HepG2 (cell line): ENCODE measurements around the gene DDX19B. TPM values are rescaled to one million over a fixed set of nuclear protein-coding genes. Genes with fewer than 3 reads are reported as not detected.

Source experiments
- NFE2L2 ChIP-seq: fragments of 150-350 bp; IDR thresholded peaks from 2 replicates; pipeline ENCODE4 v1.6.1; 2014; ENCODE audit warnings: low read length
- NR1H2 ChIP-seq: sonication (generic); formaldehyde crosslinking; IDR thresholded peaks from 2 replicates; pipeline ENCODE4 v1.8.1; 2022; ENCODE audit warnings: low read depth, missing genetic modification reagents, borderline replicate concordance
- PCBP1 ChIP-seq: fragments of 200-400 bp; formaldehyde crosslinking; IDR thresholded peaks from 2 replicates; pipeline ENCODE4 v1.6.1; 2017; ENCODE audit warnings: mild to moderate bottlenecking, low read depth, low read length, borderline replicate concordance
- SALL1 ChIP-seq: sonication (generic); formaldehyde crosslinking; IDR thresholded peaks from 2 replicates; pipeline ENCODE4 v1.8.0; 2022; ENCODE audit warnings: mild to moderate bottlenecking, missing genetic modification reagents
- SP5 ChIP-seq: IDR thresholded peaks from 2 replicates; pipeline ENCODE4 v1.6.1; 2016; ENCODE audit warnings: low read depth, borderline replicate concordance
- SYNCRIP ChIP-seq: fragments of 200-400 bp; formaldehyde crosslinking; IDR thresholded peaks from 2 replicates; pipeline ENCODE4 v1.6.1; 2018; ENCODE audit warnings: mild to moderate bottlenecking, low read depth, low read length; ENCODE audit not compliant: insufficient read depth
- TCF7L2 ChIP-seq: IDR thresholded peaks from 2 replicates; pipeline ENCODE4 v1.6.1; 2011; ENCODE audit warnings: mild to moderate bottlenecking, low read depth, low read length, moderate library complexity
- ZFP36L1 ChIP-seq: sonication (generic); formaldehyde crosslinking; IDR thresholded peaks from 2 replicates; pipeline ENCODE4 v1.8.0; 2022; ENCODE audit warnings: mild to moderate bottlenecking, missing genetic modification reagents, moderate library complexity
- ZFP37 ChIP-seq: sonication (generic); formaldehyde crosslinking; IDR thresholded peaks from 2 replicates; pipeline ENCODE4 v1.4.0; 2020; ENCODE audit warnings: missing genetic modification reagents, borderline replicate concordance
- ZNF382 ChIP-seq: sonication (generic); formaldehyde crosslinking; IDR thresholded peaks from 2 replicates; pipeline ENCODE4 v1.5.0; 2020; ENCODE audit warnings: missing genetic modification reagents, mild to moderate bottlenecking, borderline replicate concordance
- ZNF451 ChIP-seq: sonication (generic); formaldehyde crosslinking; IDR thresholded peaks from 2 replicates; pipeline ENCODE4 v1.5.0; 2020; ENCODE audit warnings: mild to moderate bottlenecking, missing genetic modification reagents
- ZNF564 ChIP-seq: sonication (generic); formaldehyde crosslinking; IDR thresholded peaks from 2 replicates; pipeline ENCODE4 v1.8.1; 2023; ENCODE audit warnings: mild to moderate bottlenecking, missing genetic modification reagents
- ZNF674 ChIP-seq: sonication (generic); formaldehyde crosslinking; IDR thresholded peaks from 2 replicates; pipeline ENCODE4 v1.5.0; 2020; ENCODE audit warnings: low read depth, mild to moderate bottlenecking, missing genetic modification reagents
- ZNF772 ChIP-seq: sonication (generic); formaldehyde crosslinking; IDR thresholded peaks from 2 replicates; pipeline ENCODE4 v1.5.0; 2020; ENCODE audit warnings: mild to moderate bottlenecking, missing genetic modification reagents
- ZNF775 ChIP-seq: sonication (generic); formaldehyde crosslinking; IDR thresholded peaks from 2 replicates; pipeline ENCODE4 v1.4.0; 2020; ENCODE audit warnings: missing genetic modification reagents, mild to moderate bottlenecking, moderate library complexity, borderline replicate concordance
- ZNF780A ChIP-seq: sonication (generic); formaldehyde crosslinking; IDR thresholded peaks from 2 replicates; pipeline ENCODE4 v1.8.0; 2022; ENCODE audit warnings: mild to moderate bottlenecking, missing genetic modification reagents, moderate library complexity
- ZNF839 ChIP-seq: sonication (generic); formaldehyde crosslinking; IDR thresholded peaks from 2 replicates; pipeline ENCODE4 v1.4.0; 2020; ENCODE audit warnings: missing genetic modification reagents, mild to moderate bottlenecking, borderline replicate concordance
- ZSCAN30 ChIP-seq: sonication (generic); formaldehyde crosslinking; IDR thresholded peaks from 2 replicates; pipeline ENCODE4 v1.5.0; 2020; ENCODE audit warnings: mild to moderate bottlenecking, missing genetic modification reagents
- polyA plus RNA-seq, 8 experiments: library from polyadenylated mRNA; depleted of rRNA in 3 of 8; stranded (reverse) in 7 of 8; unstranded in 1 of 8; fragments of >200 nt; fragmentation: Illumina TruSeq in 4 of 8; extraction: Trizol in 4 of 8; gene quantifications; 2 replicates each; pipeline versions ENCODE4 v1.2.1 to v1.2.3, GENCODE V29; 2011 to 2016; ENCODE audit warnings: low read depth in 4 of 8, missing spikeins in 1 of 8, mixed read lengths in 1 of 8; ENCODE audit not compliant: insufficient read depth in 1 of 8
- total RNA-seq, 5 experiments: library from RNA; depleted of rRNA; stranded (reverse); fragments of >200 nt; fragmentation: Illumina TruSeq; extraction: Trizol; gene quantifications; 2 replicates each; pipeline ENCODE4 v1.2.3, GENCODE V29; 2016; ENCODE audit warnings: low read depth in 1 of 5
- TF ChIP-seq, protein P1 (sequence below): IDR thresholded peaks from 2 replicates; pipeline ENCODE4 v1.6.1; 2016; ENCODE audit warnings: control low read depth
- TF ChIP-seq, protein P2 (sequence below): sonication (generic); formaldehyde crosslinking; IDR thresholded peaks from 2 replicates; pipeline ENCODE4 v1.8.0; 2022; ENCODE audit warnings: mild to moderate bottlenecking, missing genetic modification reagents
- TF ChIP-seq, protein P3 (sequence below): sonication (generic); formaldehyde crosslinking; IDR thresholded peaks from 2 replicates; pipeline ENCODE4 v1.4.0; 2020; ENCODE audit warnings: mild to moderate bottlenecking, missing genetic modification reagents
- TF ChIP-seq, protein P4 (sequence below): sonication (generic); formaldehyde crosslinking; IDR thresholded peaks from 2 replicates; pipeline ENCODE4 v1.4.0; 2020; ENCODE audit warnings: mild to moderate bottlenecking, missing genetic modification reagents
- TF ChIP-seq, protein P5 (sequence below): fragments of 450-650 bp; IDR thresholded peaks from 2 replicates; pipeline ENCODE4 v1.6.1; 2017

The DDX19B gene
- total and polyA plus RNA-seq, 2 of the 13 experiments (the other 11 are each of a cell fraction or from before 2014, with no cell fraction given), result 36.2 to 40.0 TPM

DNA sequence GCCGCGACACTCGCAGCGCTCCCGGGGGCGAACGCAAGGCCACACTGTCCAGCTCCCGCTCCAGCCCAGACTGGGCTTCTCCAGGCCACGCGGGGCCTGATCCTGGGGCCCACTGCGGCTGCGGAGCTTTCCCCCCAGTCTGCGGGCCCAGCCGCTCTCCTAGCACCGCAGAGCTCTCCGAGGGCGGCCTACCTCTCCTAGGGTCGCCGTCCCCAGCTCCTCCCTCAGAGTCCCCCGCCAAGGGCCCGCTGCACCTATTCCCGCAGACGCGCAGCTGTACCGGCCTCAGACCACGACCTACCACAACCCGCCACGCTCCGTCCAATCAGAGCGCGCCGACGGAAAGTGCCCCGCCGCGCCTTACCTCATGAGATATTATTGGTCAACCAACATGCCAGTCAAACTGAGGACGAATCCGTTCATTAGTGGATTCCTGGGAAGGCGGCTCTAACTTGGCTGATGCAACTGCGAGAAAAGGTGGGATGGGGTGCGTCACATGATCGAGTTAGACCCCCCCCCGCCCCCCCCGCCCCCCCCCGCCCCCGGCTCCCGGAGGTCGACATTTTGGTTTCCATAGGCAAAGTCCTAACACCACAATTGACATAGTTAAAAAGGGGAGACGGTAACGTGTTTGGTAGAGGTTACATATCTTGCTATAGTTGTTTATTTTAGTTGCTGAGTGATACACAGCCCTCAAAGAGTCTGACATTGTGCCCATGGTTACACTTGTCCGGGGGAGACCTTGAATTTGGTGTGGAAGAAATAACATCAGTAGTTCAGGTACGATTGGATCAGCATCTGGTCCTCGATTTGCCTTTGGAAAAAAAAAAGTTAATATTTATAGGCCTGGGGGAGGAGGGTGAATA, 9.5 kb upstream of the DDX19B start, which contains the start of gene AARS1 (continued):
- TF ChIP-seq ZFP37 (CRISPR knock-in tag), result no peak; the same call in 1 of the 2 replicates
- TF ChIP-seq ZNF775 (CRISPR knock-in tag), result peak; percentile 29; the same call in 1 of the 2 replicates
- no peak for TF ChIP-seq ZSCAN30 (CRISPR knock-in tag)
- TF ChIP-seq NR1H2 (CRISPR knock-in tag), result peak; percentile 76; the same call in 1 of the 2 replicates
- TF ChIP-seq SYNCRIP, result no peak
- TF ChIP-seq, protein P1, sequence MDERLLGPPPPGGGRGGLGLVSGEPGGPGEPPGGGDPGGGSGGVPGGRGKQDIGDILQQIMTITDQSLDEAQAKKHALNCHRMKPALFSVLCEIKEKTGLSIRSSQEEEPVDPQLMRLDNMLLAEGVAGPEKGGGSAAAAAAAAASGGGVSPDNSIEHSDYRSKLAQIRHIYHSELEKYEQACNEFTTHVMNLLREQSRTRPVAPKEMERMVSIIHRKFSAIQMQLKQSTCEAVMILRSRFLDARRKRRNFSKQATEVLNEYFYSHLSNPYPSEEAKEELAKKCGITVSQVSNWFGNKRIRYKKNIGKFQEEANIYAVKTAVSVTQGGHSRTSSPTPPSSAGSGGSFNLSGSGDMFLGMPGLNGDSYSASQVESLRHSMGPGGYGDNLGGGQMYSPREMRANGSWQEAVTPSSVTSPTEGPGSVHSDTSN (CRISPR knock-in tag), result peak; percentile 98
- TF ChIP-seq ZNF772 (CRISPR knock-in tag), result peak; percentile 93
- no peak for TF ChIP-seq TCF7L2
- TF ChIP-seq ZNF382 (CRISPR knock-in tag), result no peak
- TF ChIP-seq PCBP1, result peak; percentile 99
- TF ChIP-seq, protein P2, sequence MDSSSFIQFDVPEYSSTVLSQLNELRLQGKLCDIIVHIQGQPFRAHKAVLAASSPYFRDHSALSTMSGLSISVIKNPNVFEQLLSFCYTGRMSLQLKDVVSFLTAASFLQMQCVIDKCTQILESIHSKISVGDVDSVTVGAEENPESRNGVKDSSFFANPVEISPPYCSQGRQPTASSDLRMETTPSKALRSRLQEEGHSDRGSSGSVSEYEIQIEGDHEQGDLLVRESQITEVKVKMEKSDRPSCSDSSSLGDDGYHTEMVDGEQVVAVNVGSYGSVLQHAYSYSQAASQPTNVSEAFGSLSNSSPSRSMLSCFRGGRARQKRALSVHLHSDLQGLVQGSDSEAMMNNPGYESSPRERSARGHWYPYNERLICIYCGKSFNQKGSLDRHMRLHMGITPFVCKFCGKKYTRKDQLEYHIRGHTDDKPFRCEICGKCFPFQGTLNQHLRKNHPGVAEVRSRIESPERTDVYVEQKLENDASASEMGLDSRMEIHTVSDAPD (CRISPR knock-in tag), result no peak
- TF ChIP-seq, protein P3, sequence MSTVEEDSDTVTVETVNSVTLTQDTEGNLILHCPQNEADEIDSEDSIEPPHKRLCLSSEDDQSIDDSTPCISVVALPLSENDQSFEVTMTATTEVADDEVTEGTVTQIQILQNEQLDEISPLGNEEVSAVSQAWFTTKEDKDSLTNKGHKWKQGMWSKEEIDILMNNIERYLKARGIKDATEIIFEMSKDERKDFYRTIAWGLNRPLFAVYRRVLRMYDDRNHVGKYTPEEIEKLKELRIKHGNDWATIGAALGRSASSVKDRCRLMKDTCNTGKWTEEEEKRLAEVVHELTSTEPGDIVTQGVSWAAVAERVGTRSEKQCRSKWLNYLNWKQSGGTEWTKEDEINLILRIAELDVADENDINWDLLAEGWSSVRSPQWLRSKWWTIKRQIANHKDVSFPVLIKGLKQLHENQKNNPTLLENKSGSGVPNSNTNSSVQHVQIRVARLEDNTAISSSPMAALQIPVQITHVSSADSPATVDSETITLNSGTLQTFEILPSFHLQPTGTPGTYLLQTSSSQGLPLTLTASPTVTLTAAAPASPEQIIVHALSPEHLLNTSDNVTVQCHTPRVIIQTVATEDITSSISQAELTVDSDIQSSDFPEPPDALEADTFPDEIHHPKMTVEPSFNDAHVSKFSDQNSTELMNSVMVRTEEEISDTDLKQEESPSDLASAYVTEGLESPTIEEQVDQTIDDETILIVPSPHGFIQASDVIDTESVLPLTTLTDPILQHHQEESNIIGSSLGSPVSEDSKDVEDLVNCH, result no peak
- peak; percentile 88; the same call in 1 of the 2 replicates for TF ChIP-seq ZNF451 (CRISPR knock-in tag)
- peak; percentile 87 for TF ChIP-seq SALL1 (CRISPR knock-in tag)
- TF ChIP-seq, protein P4, sequence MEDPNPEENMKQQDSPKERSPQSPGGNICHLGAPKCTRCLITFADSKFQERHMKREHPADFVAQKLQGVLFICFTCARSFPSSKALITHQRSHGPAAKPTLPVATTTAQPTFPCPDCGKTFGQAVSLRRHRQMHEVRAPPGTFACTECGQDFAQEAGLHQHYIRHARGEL (CRISPR knock-in tag), result 0 out of 2 replicates have a peak, but pooled peaks have one; percentile 75
- TF ChIP-seq, protein P5, sequence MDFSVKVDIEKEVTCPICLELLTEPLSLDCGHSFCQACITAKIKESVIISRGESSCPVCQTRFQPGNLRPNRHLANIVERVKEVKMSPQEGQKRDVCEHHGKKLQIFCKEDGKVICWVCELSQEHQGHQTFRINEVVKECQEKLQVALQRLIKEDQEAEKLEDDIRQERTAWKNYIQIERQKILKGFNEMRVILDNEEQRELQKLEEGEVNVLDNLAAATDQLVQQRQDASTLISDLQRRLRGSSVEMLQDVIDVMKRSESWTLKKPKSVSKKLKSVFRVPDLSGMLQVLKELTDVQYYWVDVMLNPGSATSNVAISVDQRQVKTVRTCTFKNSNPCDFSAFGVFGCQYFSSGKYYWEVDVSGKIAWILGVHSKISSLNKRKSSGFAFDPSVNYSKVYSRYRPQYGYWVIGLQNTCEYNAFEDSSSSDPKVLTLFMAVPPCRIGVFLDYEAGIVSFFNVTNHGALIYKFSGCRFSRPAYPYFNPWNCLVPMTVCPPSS, result no peak
- TF ChIP-seq ZNF564, result no peak
- peak; percentile 38; the same call in 1 of the 2 replicates for TF ChIP-seq SP5 (CRISPR knock-in tag)
- 0 out of 2 replicates have a peak, but pooled peaks have one; percentile 7 for TF ChIP-seq NFE2L2
- no peak; the same call in 1 of the 2 replicates for TF ChIP-seq ZNF780A
- 0 out of 2 replicates have a peak, but pooled peaks have one; percentile 91 for TF ChIP-seq ZFP36L1 (CRISPR knock-in tag)
- peak; percentile 82; the same call in 1 of the 2 replicates for TF ChIP-seq ZNF674 (CRISPR knock-in tag)
- no peak for TF ChIP-seq ZNF839
